Measurements from ENCODE around the gene RIOK3. TPM values are rescaled to one million over a fixed set of nuclear protein-coding genes. Genes with fewer than 3 reads are reported as not detected.

RIOK3 gene
- total RNA-seq, 2 donors from 2014 or later: 57.3 to 60.6 TPM

GRCh38 chr18:23442958-23443357, 10.1 kb upstream of the RIOK3 start:
- intact Hi-C loops (cut with DNase I): no loop called here
- peak overlapping the region in 3 of 4 donors; percentile 28 to 58 (median 44) for H3K27ac ChIP-seq
- H3K36me3 ChIP-seq (replicated peaks in 1 of 2; ENCODE audit: insufficient read depth in 1 of 2, low read depth in 2 of 2): no peaks in the 10 kb centered on the region
- DNase-seq (no peak), ATAC-seq (peak; percentile 82)
- H3K4me1 ChIP-seq: peaks cover 20% of the 10 kb centered on the region
- WGBS, 2 donors: 15 to 20% methylated on average over 3 of the region's 3 CpGs
- H3K4me3 ChIP-seq: no peak overlapping the region
- H3K9me3 ChIP-seq: no peaks in the 10 kb centered on the region
- no peak for TF ChIP-seq POLR2A (IDR thresholded peaks at IDR 0.05)
- TF ChIP-seq, protein P1, sequence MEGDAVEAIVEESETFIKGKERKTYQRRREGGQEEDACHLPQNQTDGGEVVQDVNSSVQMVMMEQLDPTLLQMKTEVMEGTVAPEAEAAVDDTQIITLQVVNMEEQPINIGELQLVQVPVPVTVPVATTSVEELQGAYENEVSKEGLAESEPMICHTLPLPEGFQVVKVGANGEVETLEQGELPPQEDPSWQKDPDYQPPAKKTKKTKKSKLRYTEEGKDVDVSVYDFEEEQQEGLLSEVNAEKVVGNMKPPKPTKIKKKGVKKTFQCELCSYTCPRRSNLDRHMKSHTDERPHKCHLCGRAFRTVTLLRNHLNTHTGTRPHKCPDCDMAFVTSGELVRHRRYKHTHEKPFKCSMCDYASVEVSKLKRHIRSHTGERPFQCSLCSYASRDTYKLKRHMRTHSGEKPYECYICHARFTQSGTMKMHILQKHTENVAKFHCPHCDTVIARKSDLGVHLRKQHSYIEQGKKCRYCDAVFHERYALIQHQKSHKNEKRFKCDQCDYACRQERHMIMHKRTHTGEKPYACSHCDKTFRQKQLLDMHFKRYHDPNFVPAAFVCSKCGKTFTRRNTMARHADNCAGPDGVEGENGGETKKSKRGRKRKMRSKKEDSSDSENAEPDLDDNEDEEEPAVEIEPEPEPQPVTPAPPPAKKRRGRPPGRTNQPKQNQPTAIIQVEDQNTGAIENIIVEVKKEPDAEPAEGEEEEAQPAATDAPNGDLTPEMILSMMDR (IDR thresholded peaks at IDR 0.05): no peak
- H3K27me3 ChIP-seq: no peaks in the 10 kb centered on the region

- Histone ChIP-seq H3K27me3 (no peaks in the 10 kb centered on the region), H3K4me1 (peaks cover 9% of the 10 kb centered on the region), H3K27ac (no peak overlapping the region), H3K4me3 (no peak overlapping the region), H3K36me3 (replicated peaks in 1 of 2; ENCODE audit: insufficient read depth in 1 of 2, low read depth in 2 of 2) (no peaks in the 10 kb centered on the region), H3K9me3 (no peaks in the 10 kb centered on the region)
- no peak for ATAC-seq
- 66 to 83% methylated on average over 1 of the region's 1 CpG for WGBS, 2 donors
- no peak for TF ChIP-seq POLR2A (IDR thresholded peaks at IDR 0.05)
- TF ChIP-seq, protein P1 (IDR thresholded peaks at IDR 0.05): no peak
- DNase-seq: no peak
- intact Hi-C loops (cut with DNase I): no loop called here
Observed at GRCh38 chr18:23448291-23448690, 4.8 kb upstream of the RIOK3 start.

- Histone ChIP-seq H3K9me3 (no peaks in the 10 kb centered on the region), H3K27me3 (no peaks in the 10 kb centered on the region), H3K4me1 (peaks cover 19% of the 10 kb centered on the region), H3K27ac (no peak overlapping the region), H3K36me3 (replicated peaks in 1 of 2; ENCODE audit: insufficient read depth in 1 of 2, low read depth in 2 of 2) (no peaks in the 10 kb centered on the region), H3K4me3 (no peak overlapping the region)
- intact Hi-C loops (cut with DNase I): no loop called here
- ATAC-seq (no peak), DNase-seq (no peak)
- TF ChIP-seq, protein P1 (IDR thresholded peaks at IDR 0.05): no peak
- TF ChIP-seq POLR2A (IDR thresholded peaks at IDR 0.05): no peak
- 67 to 73% methylated on average over 4 of the region's 4 CpGs for WGBS, 2 donors
Observed at GRCh38 chr18:23450022-23450421, 3.1 kb upstream of the RIOK3 start.

DNA sequence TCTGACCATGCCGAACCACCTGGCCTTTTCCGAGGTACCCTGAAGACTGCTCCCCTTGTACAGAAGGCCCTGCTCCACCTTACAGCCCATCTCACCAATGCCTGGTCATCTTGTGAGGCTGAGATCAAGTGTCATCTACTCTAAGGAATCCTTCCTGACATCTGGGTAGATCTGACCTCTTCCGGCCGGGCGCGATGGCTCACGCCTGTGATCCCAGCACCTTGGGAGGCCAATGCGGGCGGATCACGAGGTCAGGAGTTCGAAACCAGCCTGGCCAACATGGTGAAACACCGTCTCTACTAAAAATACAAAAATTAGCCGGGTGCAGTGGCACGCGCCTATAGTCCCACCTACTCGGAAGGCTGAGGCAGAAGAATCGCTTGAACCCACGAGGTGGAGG, 2.1 kb upstream of the RIOK3 start:
- ATAC-seq: no peak

DNA sequence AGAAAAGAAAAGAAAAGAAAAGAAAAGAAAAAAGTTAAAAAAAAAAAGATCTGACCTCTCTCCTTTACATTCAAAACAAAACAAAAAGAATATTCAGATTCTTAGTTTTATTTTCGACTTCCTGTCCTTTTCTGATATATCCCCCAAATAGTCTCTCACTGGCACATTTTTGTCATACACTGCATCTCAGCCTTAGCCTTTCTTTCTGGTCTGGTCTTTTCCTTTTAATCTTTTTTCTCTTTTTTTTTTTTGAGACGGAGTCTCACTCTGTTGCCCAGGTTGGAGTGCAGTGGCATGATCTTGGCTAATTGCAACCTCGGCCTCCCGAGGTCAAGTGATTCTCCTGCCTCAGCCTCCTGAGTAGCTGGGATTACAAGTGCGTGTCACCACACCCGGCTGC, 1.6 kb upstream of the RIOK3 start:
- H3K27me3 ChIP-seq: no peaks in the 10 kb centered on the region
- H3K4me1 ChIP-seq: peaks cover 31% of the 10 kb centered on the region
- ATAC-seq: no peak
- DNase-seq: no peak
- H3K36me3 ChIP-seq (replicated peaks in 1 of 2; ENCODE audit: insufficient read depth in 1 of 2, low read depth in 2 of 2): no peaks in the 10 kb centered on the region
- 88% methylated on average over 6 of the region's 6 CpGs for WGBS, 2 donors
- TF ChIP-seq, protein P1 (IDR thresholded peaks at IDR 0.05): no peak
- no peak for TF ChIP-seq POLR2A (IDR thresholded peaks at IDR 0.05)
- H3K9me3 ChIP-seq: no peaks in the 10 kb centered on the region
- intact Hi-C loops (cut with DNase I): no loop called here
- H3K27ac ChIP-seq: peak overlapping the region in 1 of 4 donors; percentile 99
- no peak overlapping the region for H3K4me3 ChIP-seq

More for the DNA sequence above, 2.1 kb upstream of the RIOK3 start:
- no peak overlapping the region for H3K4me3 ChIP-seq
- no peaks in the 10 kb centered on the region for H3K27me3 ChIP-seq
- DNase-seq: no peak
- 82 to 87% methylated on average over 17 to 18 of the region's 18 CpGs for WGBS, 2 donors
- no peak overlapping the region for H3K27ac ChIP-seq
- intact Hi-C loops (cut with DNase I): no loop called here
- peaks cover 29% of the 10 kb centered on the region for H3K4me1 ChIP-seq
- no peak for TF ChIP-seq POLR2A (IDR thresholded peaks at IDR 0.05)
- TF ChIP-seq, protein P1 (IDR thresholded peaks at IDR 0.05): no peak
- no peaks in the 10 kb centered on the region for H3K9me3 ChIP-seq
- H3K36me3 ChIP-seq (replicated peaks in 1 of 2; ENCODE audit: insufficient read depth in 1 of 2, low read depth in 2 of 2): no peaks in the 10 kb centered on the region
